Measurements from ENCODE around the gene SHROOM1. TPM values are rescaled to one million over a fixed set of nuclear protein-coding genes. Genes with fewer than 3 reads are reported as not detected.

The SHROOM1 gene
- total and polyA plus RNA-seq, 2 of the 8 experiments (the other 6 are each of a cell fraction or from before 2014, with no cell fraction given): 3.9 to 5.2 TPM

DNA sequence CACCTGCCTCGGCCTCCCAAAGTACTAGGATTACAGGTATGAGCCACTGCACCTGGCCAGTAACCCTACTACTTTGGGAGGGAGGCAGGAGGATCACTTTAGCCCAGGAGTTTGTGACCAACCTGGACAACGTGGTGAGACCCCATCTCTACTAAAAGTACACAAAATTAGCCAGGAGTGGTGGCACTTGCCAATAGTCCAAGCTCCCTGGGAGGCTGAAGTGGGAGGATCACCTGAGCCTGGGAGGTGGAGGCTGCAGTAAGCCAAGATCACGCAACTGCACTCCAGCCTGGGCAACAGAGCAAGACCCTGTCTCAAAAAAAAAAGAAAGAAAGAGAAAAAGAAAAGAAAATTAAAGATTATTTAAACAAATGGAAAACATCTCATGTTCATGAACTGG lies 25.6 kb upstream of the SHROOM1 start:
- FAIRE-seq: no peak
- Histone ChIP-seq H3K56ac (replicated peaks; ENCODE audit: insufficient read length, low read depth, low read length) (no peak overlapping the region), H2AFZ (ENCODE audit: low read length) (no peak overlapping the region), H3K4me3 (ENCODE audit: extremely low read depth in 1 of 4, insufficient read depth in 2 of 4, low read depth in 3 of 4, low read length in 4 of 4) (no peak overlapping the region), H2BK15ac (ENCODE audit: low read length) (no peak overlapping the region), H4K8ac (ENCODE audit: extremely low read depth, insufficient read depth, low read length) (no peak overlapping the region), H2BK20ac (ENCODE audit: low read length) (no peak overlapping the region), H3K79me1 (ENCODE audit: low read depth, low read length) (no peaks in the 10 kb centered on the region), H2AK5ac (ENCODE audit: low read depth, low read length) (no peak overlapping the region), H4K5ac (ENCODE audit: insufficient read length, low read depth, low read length) (no peak overlapping the region), H4K91ac (replicated peaks; ENCODE audit: insufficient read length, low read length) (no peak overlapping the region), H3K79me2 (ENCODE audit: control insufficient read depth in 1 of 2, insufficient read depth in 2 of 2, low read length in 2 of 2) (no peaks in the 10 kb centered on the region), H3K9ac (replicated peaks in 1 of 4; ENCODE audit: extremely low read depth in 1 of 4, low read depth in 3 of 4, low read length in 3 of 4) (no peak overlapping the region), H3K14ac (ENCODE audit: insufficient read length) (no peak overlapping the region), H2BK5ac (ENCODE audit: low read depth, low read length) (no peak overlapping the region), H2BK120ac (replicated peaks; ENCODE audit: low read depth, low read length) (no peak overlapping the region), H4K20me1 (replicated peaks in 1 of 2; ENCODE audit: control insufficient read depth in 1 of 2, insufficient read depth in 2 of 2, low read length in 2 of 2) (no peaks in the 10 kb centered on the region), H3K27ac (ENCODE audit: low read depth, low read length) (no peak overlapping the region), H3K27me3 (replicated peaks in 1 of 4; ENCODE audit: control insufficient read depth in 3 of 4, extremely low read depth in 1 of 4, insufficient read depth in 3 of 4, low read length in 3 of 4) (no peaks in the 10 kb centered on the region), H3K23me2 (ENCODE audit: low read depth, low read length) (no peaks in the 10 kb centered on the region), H3K4ac (replicated peaks; ENCODE audit: insufficient read length, low read depth, low read length) (no peak overlapping the region), H3K36me3 (ENCODE audit: control insufficient read depth in 2 of 4, insufficient read depth in 4 of 4, low read length in 3 of 4) (no peaks in the 10 kb centered on the region), H3K18ac (ENCODE audit: extremely low read depth, low read length) (no peak overlapping the region), H3K4me2 (ENCODE audit: insufficient read depth in 1 of 2, low read depth in 2 of 2, low read length in 2 of 2) (no peak overlapping the region), H3K4me1 (replicated peaks in 1 of 4; ENCODE audit: control insufficient read depth in 3 of 4, insufficient read depth in 4 of 4, low read length in 3 of 4) (peaks cover 0 to 1% (median 0%) of the 10 kb centered on the region in 4 experiments; a peak in 1 of 7 replicates), H3K9me3 (ENCODE audit: insufficient read depth in 2 of 2, low read depth in 1 of 2, low read length in 1 of 2) (no peaks in the 10 kb centered on the region), H3K23ac (ENCODE audit: insufficient read length) (no peak overlapping the region), H2BK12ac (ENCODE audit: low read depth, low read length) (no peak overlapping the region)
- no peak for TF ChIP-seq KDM4A (IDR thresholded peaks at IDR 0.05; ENCODE audit: low read depth, low read length, severe bottlenecking)
- TF ChIP-seq MAFK (IDR thresholded peaks at IDR 0.05; ENCODE audit: low read depth, low read length): no peak
- 97% methylated on average over 3 of the region's 3 CpGs; no CpG with 5 or more reads in 1 of the 2 experiments for WGBS, 2 experiments (ENCODE audit: extremely low coverage in 1 of 2, insufficient coverage in 1 of 2, insufficient read length in 1 of 2, insufficient replicate concordance in 2 of 2, low coverage in 1 of 2, low lambda C conversion rate in 2 of 2, missing lambda C conversion rate in 1 of 2)
- CTCF ChIA-PET (ENCODE audit: partially characterized antibody): interaction anchor here (4.3 to 32.2 kb wide), 2 partner anchors 9 to 26 kb away, joined by 30 to 465 read pairs; partner anchors contain the start of genes GDF9, SHROOM1 and UQCRQ
- POLR2A ChIA-PET (ENCODE audit: partially characterized antibody): interaction anchor here (1.3 kb wide), 1 partner anchor 33 kb away, joined by 4 read pairs; no protein-coding TSS in a partner anchor
- DNase-seq (ENCODE audit: low read depth in 1 of 2, low spot score in 2 of 2): peak in 1 of 2 experiments; percentile 17

Data from H1 (cell line).